ENCODE measurements around the gene RBL1.

- TF ChIP-seq POLR2AphosphoS5 (IDR thresholded peaks at IDR 0.05; ENCODE audit: low read depth, low read length), result no peak
- no peak for TF ChIP-seq POLR2A (IDR thresholded peaks at IDR 0.05; ENCODE audit: low read depth, low read length)
Measured at GRCh38 chr20:36951979-36952738, 143.6 kb downstream of the RBL1 start.

All from GM12891 (cell line).